Heart right ventricle (tissue), 16 donors: Measurements from ENCODE around the gene GPR158. TPM values are rescaled to one million over a fixed set of nuclear protein-coding genes. Genes with fewer than 3 reads are reported as not detected.

Experiments
- ATAC-seq, 8 donors: fragments of 200-7000 bp; cut with Tn5 transposase; one replicate each; pipeline ENCODE4 v1.9.1; 2020; ENCODE audit warnings: mild to moderate bottlenecking in 8 of 8, moderate library complexity in 8 of 8, moderate number of reproducible peaks in 1 of 8
- DNase-seq, 2 donors: peaks; one replicate each; pipeline ENCODE4 v3.0.0-alpha.2; 2020
- H3K27ac ChIP-seq, 10 donors: fragments of 200-600 bp; sonication (generic) in 2 of 10; one replicate each; pipeline versions ENCODE4 v1.5.0 to v1.8.0; 2020 to 2022; ENCODE audit warnings: mild to moderate bottlenecking in 3 of 10
- H3K27me3 ChIP-seq, 7 donors: fragments of 200-600 bp; one replicate each; pipeline ENCODE4 v1.8.0; 2021 to 2022; ENCODE audit warnings: mild to moderate bottlenecking in 2 of 7
- H3K36me3 ChIP-seq, 9 donors: fragments of 200-600 bp; sonication (generic) in 1 of 9; one replicate each; pipeline versions ENCODE4 v1.5.0 to v1.8.0; 2020 to 2022; ENCODE audit warnings: mild to moderate bottlenecking in 2 of 9
- H3K4me1 ChIP-seq, 9 donors: fragments of 200-600 bp; sonication (generic) in 1 of 9; one replicate each; pipeline versions ENCODE4 v1.5.0 to v1.8.0; 2020 to 2022; ENCODE audit warnings: mild to moderate bottlenecking in 4 of 9
- H3K4me3 ChIP-seq, 10 donors: fragments of 200-600 bp; sonication (generic) in 2 of 10; one replicate each; pipeline versions ENCODE4 v1.5.0 to v1.8.0; 2020 to 2022; ENCODE audit warnings: mild to moderate bottlenecking in 7 of 10, moderate library complexity in 2 of 10
- H3K9me3 ChIP-seq, 11 donors: fragments of 200-600 bp in 10 of 11; sonication (generic) in 2 of 11; one replicate each; pipeline versions ENCODE4 v1.5.0 to v1.8.0; 2013 to 2022; ENCODE audit warnings: mild to moderate bottlenecking in 2 of 11, control low read depth in 1 of 11, moderate library complexity in 1 of 11
- CTCF ChIP-seq, 9 donors: fragments of 200-600 bp; sonication (generic) in 2 of 9; IDR thresholded peaks; one replicate each; pipeline versions ENCODE4 v1.5.0 to v1.8.0; 2021 to 2022; ENCODE audit warnings: antibody characterized with exemption in 9 of 9, mild to moderate bottlenecking in 5 of 9, moderate library complexity in 1 of 9
- WGBS, 2 donors: extraction: QIAGEN DNeasy Blood & Tissue Kit; methylation state at CpG; one replicate each; pipeline ENCODE4 v1.1.7; 2013; ENCODE audit warnings: inconsistent platforms in 1 of 2; 5-methylcytosine and 5-hydroxymethylcytosine counted together
- intact Hi-C, 10 donors: fragments of 100-400 bp; cut with DNase I; formaldehyde crosslinking; loops; one replicate each; pipeline versions ENCODE4 v1.11.1 to v1.14.2; 2022
- polyA plus RNA-seq, 2 donors: library from polyadenylated mRNA; stranded (reverse); fragments of 200-250 nt; gene quantifications; one replicate each; pipeline ENCODE4 v1.2.3, GENCODE V29; 2013
- total RNA-seq, 10 donors: library from RNA; stranded (reverse); fragmentation: NEBNext Ultra II Directional in 3 of 10; extraction: Animal tissue kit (Norgen Biotek cat#: 25700) in 3 of 10; gene quantifications; one replicate each; pipeline versions ENCODE4 v1.2.1 to v1.2.4, GENCODE V29; 2021 to 2023
- donor health status: Arrhythmogenic right ventricular cardiomyopathy.
- donor health status: ischemic (EF 13 %, LVEDD 7.1; RV severe dilation, severe dysfunction).
- donor health status: healthy with polysubstance abuse.
- donor health status: DM: no; HTN: yes; CAD: no.
- donor health status: DM: no; HTN: no; CAD: no.
- donor health status: ischemic (EF 25% LVEDD 6.9; RV normal size, moderate dysfunction).
- donor health status: ischemic (EF 25% LVEDD 5.7; RV mildly dilated, moderate dysfunction).
- donor health status: healthy.
- donor health status: DM: yes; HTN: yes; CAD: no.
- donor health status: Ischemic cardiomyopathy.
- donor health status: ischemic (EF 35%, LVEDD 5.7; RV mildly dilated, moderate dysfunction).
- donor health status: nonischemic (EF 11% LVEDD 7.7; RV severe dilation, severe dysfunction).
- donor health status: DM: yes; HTN: yes; CAD: no.
- donor health status: PGD.
- donor health status: ischemic (EF 29% LVEDD 5.4; RV normal size, mild dysfunction).
- donor health status: nonischemic (EF 23%, LVEDD 6.1; RV moderate dilation, normal function).

GPR158 gene
- total and polyA plus RNA-seq, 12 donors, result under 0.01 to 0.04 TPM; not detected in 10

- DNase-seq, result no peak
- peaks cover 0 to 51% (median 17%) of the 10 kb centered on the region in 11 donors for H3K9me3 ChIP-seq
- no peak for ATAC-seq
- H3K27me3 ChIP-seq, result no peaks in the 10 kb centered on the region
- H3K27ac ChIP-seq, result no peak overlapping the region
- H3K4me3 ChIP-seq, result no peak overlapping the region
- WGBS, 2 donors, result 81 to 82% methylated on average over 7 of the region's 7 CpGs
- TF ChIP-seq CTCF (IDR thresholded peaks at IDR 0.05), result no peak
- intact Hi-C loops, result no loop called here
- no peaks in the 10 kb centered on the region for H3K36me3 ChIP-seq
- no peaks in the 10 kb centered on the region for H3K4me1 ChIP-seq
Measured at GRCh38 chr10:25280573-25280972, 105.8 kb downstream of the GPR158 start.

GRCh38 chr10:25285809-25286208 is 111.0 kb downstream of the GPR158 start:
- no peak for DNase-seq
- Histone ChIP-seq H3K27me3 (no peaks in the 10 kb centered on the region), H3K4me1 (no peaks in the 10 kb centered on the region), H3K27ac (no peak overlapping the region), H3K4me3 (no peak overlapping the region), H3K36me3 (no peaks in the 10 kb centered on the region), H3K9me3 (peaks cover 0 to 27% (median 8%) of the 10 kb centered on the region in 11 donors)
- intact Hi-C loops, result no loop called here
- ATAC-seq, result no peak
- no peak for TF ChIP-seq CTCF (IDR thresholded peaks at IDR 0.05)
- WGBS, 2 donors, result 63 to 66% methylated on average over 2 of the region's 2 CpGs

GRCh38 chr10:25288181-25288580 is 113.4 kb downstream of the GPR158 start:
- Histone ChIP-seq H3K4me3 (no peak overlapping the region), H3K9me3 (peaks cover 0 to 27% (median 3%) of the 10 kb centered on the region in 11 donors), H3K27me3 (no peaks in the 10 kb centered on the region), H3K27ac (no peak overlapping the region), H3K4me1 (no peaks in the 10 kb centered on the region), H3K36me3 (no peaks in the 10 kb centered on the region)
- intact Hi-C loops, result no loop called here
- DNase-seq (no peak), ATAC-seq (no peak)
- no peak for TF ChIP-seq CTCF (IDR thresholded peaks at IDR 0.05)
- WGBS, 2 donors, result 76 to 83% methylated on average over 1 of the region's 1 CpG

- H3K27ac ChIP-seq, result no peak overlapping the region
Measured at GRCh38 chr10:25294032-25294926, 119.5 kb downstream of the GPR158 start.

More at GRCh38 chr10:25294032-25294926, 119.5 kb downstream of the GPR158 start:
- intact Hi-C loops, result no loop called here
- DNase-seq (no peak), ATAC-seq (no peak)
- no peak for TF ChIP-seq CTCF (IDR thresholded peaks at IDR 0.05)
- Histone ChIP-seq H3K36me3 (no peaks in the 10 kb centered on the region), H3K9me3 (no peaks in the 10 kb centered on the region), H3K4me3 (no peak overlapping the region), H3K4me1 (no peaks in the 10 kb centered on the region), H3K27me3 (no peaks in the 10 kb centered on the region)
- WGBS, 2 donors, result 81 to 86% methylated on average over 5 of the region's 5 CpGs
